Fibroblast of skin of abdomen (primary cell): ENCODE data around the gene PTPRD.
A peak's percentile ranks its signal among the peaks of the same experiment; 100 is the strongest.
"Not testable (repeated sequence)": the region's sequence is repeated elsewhere in the genome, so short reads cannot be mapped to it uniquely, and the experiment has no call there.

Experiments used
- DNase-seq: peaks from one replicate; pipeline ENCODE4 v3.0.0-alpha.2; 2013

PTPRD gene

GRCh38 chr9:9961487-9961886, 651.3 kb downstream of the PTPRD start:
- peak; percentile 33 for DNase-seq

GRCh38 chr9:9951556-9952160, 661.1 kb downstream of the PTPRD start:
- DNase-seq = peak; percentile 54

- peak; percentile 95 for DNase-seq
Observed at GRCh38 chr9:9950813-9951212, 662.0 kb downstream of the PTPRD start.

GRCh38 chr9:9949978-9950377, 662.8 kb downstream of the PTPRD start:
- peak; percentile 28 for DNase-seq

- DNase-seq = no peak
Observed at GRCh38 chr9:9949368-9949767, 663.4 kb downstream of the PTPRD start.

- DNase-seq = peak; percentile 39
Observed at GRCh38 chr9:9945966-9946365, 666.8 kb downstream of the PTPRD start.

- DNase-seq = peak; percentile 68
Observed at GRCh38 chr9:9942764-9943424, 669.9 kb downstream of the PTPRD start.

- no peak for DNase-seq
Observed at GRCh38 chr9:9938432-9938831, 674.4 kb downstream of the PTPRD start.

- not testable (repeated sequence) for DNase-seq
Observed at GRCh38 chr9:9931464-9931863, 681.3 kb downstream of the PTPRD start.

GRCh38 chr9:9924376-9924775, 688.4 kb downstream of the PTPRD start:
- DNase-seq = no peak

- peak; percentile 28 for DNase-seq
Observed at GRCh38 chr9:9921805-9922204, 691.0 kb downstream of the PTPRD start.

GRCh38 chr9:9920425-9921060, 692.3 kb downstream of the PTPRD start:
- no peak for DNase-seq

GRCh38 chr9:9919174-9919775, 693.5 kb downstream of the PTPRD start:
- DNase-seq = no peak

- DNase-seq = no peak
Observed at GRCh38 chr9:9917400-9917799, 695.4 kb downstream of the PTPRD start.

GRCh38 chr9:9914174-9914573, 698.6 kb downstream of the PTPRD start:
- DNase-seq = no peak

GRCh38 chr9:9913276-9913832, 699.4 kb downstream of the PTPRD start:
- no peak for DNase-seq

- DNase-seq = no peak
Observed at GRCh38 chr9:9912459-9912858, 700.3 kb downstream of the PTPRD start.

- DNase-seq = no peak
Observed at GRCh38 chr9:9905736-9906135, 707.1 kb downstream of the PTPRD start.

- DNase-seq = no peak
Observed at GRCh38 chr9:9904041-9904440, 708.8 kb downstream of the PTPRD start.

- DNase-seq = no peak
Observed at GRCh38 chr9:9901624-9902023, 711.2 kb downstream of the PTPRD start.

- no peak for DNase-seq
Observed at GRCh38 chr9:9893837-9894236, 719.0 kb downstream of the PTPRD start.

- DNase-seq = no peak
Observed at GRCh38 chr9:9892217-9892616, 720.6 kb downstream of the PTPRD start.

- no peak for DNase-seq
Observed at GRCh38 chr9:9881692-9882091, 731.1 kb downstream of the PTPRD start.
